Tibial artery (tissue), 4 donors: ENCODE results near the gene PLD6.
"Not testable (repeated sequence)": the region's sequence is repeated elsewhere in the genome, so short reads cannot be mapped to it uniquely, and the experiment has no call there.

ENCODE experiments used
- DNase-seq, 2 donors: peaks; one replicate each; pipeline ENCODE4 v3.0.0-alpha.2; 2019
- H3K27ac ChIP-seq, 2 donors: fragments of 200-600 bp; sonication (generic) in 1 of 2; 1 replicate in 1 of 2; 2 replicates in 1 of 2; pipeline ENCODE4 v1.5.1; 2018 to 2019; ENCODE audit warnings: mild to moderate bottlenecking in 1 of 2
- H3K27me3 ChIP-seq, 2 donors: fragments of 200-600 bp; sonication (generic) in 1 of 2; one replicate each; pipeline versions ENCODE4 v1.5.1 to v1.6.0; 2016 to 2019
- H3K36me3 ChIP-seq, 3 donors: fragments of 200-600 bp; sonication (generic) in 2 of 3; one replicate each; pipeline ENCODE4 v1.5.1; 2016 to 2019; ENCODE audit warnings: mild to moderate bottlenecking in 2 of 3
- H3K4me1 ChIP-seq, 4 donors: fragments of 200-600 bp; sonication (generic) in 2 of 4; 1 replicate in 3 of 4; 2 replicates in 1 of 4; pipeline ENCODE4 v1.5.1; 2016 to 2019
- H3K4me3 ChIP-seq, 2 donors: fragments of 200-600 bp; sonication (generic) in 1 of 2; 1 replicate in 1 of 2; 2 replicates in 1 of 2; pipeline ENCODE4 v1.5.1; 2018 to 2019; ENCODE audit warnings: mild to moderate bottlenecking in 2 of 2
- H3K9me3 ChIP-seq, 3 donors: fragments of 200-600 bp; sonication (generic) in 1 of 3; one replicate each; pipeline ENCODE4 v1.5.1; 2016 to 2019
- CTCF ChIP-seq, 2 experiments: fragments of 200-600 bp in 1 of 2; fragments of 450-650 bp in 1 of 2; IDR thresholded peaks; one replicate each; pipeline ENCODE4 v1.5.1; 2017 to 2019; ENCODE audit warnings: antibody characterized with exemption in 2 of 2, mild to moderate bottlenecking in 1 of 2, moderate library complexity in 1 of 2
- intact Hi-C: fragments of 100-400 bp; cut with DNase I; formaldehyde crosslinking; loops from one replicate; pipeline ENCODE4 v1.15.0; 2023; ENCODE audit warnings: low total_unique reads

PLD6 gene

GRCh38 chr17:17161121-17161520 lies 45.0 kb downstream of the PLD6 start:
- Histone ChIP-seq H3K36me3 (peaks cover 93 to 100% (median 95%) of the 10 kb centered on the region in 3 donors), H3K4me1 (no peaks in the 10 kb centered on the region), H3K27me3 (no peaks in the 10 kb centered on the region), H3K4me3 (no peak overlapping the region), H3K27ac (no peak overlapping the region), H3K9me3 (no peaks in the 10 kb centered on the region)
- DNase-seq, result no peak
- intact Hi-C loops, result no loop called here
- no peak for TF ChIP-seq CTCF (IDR thresholded peaks at IDR 0.05)

GRCh38 chr17:17159571-17159970 lies 46.6 kb downstream of the PLD6 start:
- Histone ChIP-seq H3K9me3 (no peaks in the 10 kb centered on the region), H3K36me3 (peaks cover 93 to 100% (median 95%) of the 10 kb centered on the region in 3 donors), H3K27ac (no peak overlapping the region), H3K4me1 (no peaks in the 10 kb centered on the region), H3K4me3 (no peak overlapping the region), H3K27me3 (no peaks in the 10 kb centered on the region)
- intact Hi-C loops, result no loop called here
- DNase-seq, result no peak
- TF ChIP-seq CTCF (IDR thresholded peaks at IDR 0.05), result no peak

- DNase-seq, H3K27ac ChIP-seq, intact Hi-C loops, H3K27me3 ChIP-seq, H3K9me3 ChIP-seq, H3K4me1 ChIP-seq, H3K4me3 ChIP-seq: not testable (repeated sequence)
- H3K36me3 ChIP-seq, result peaks cover 96 to 100% (median 96%) of the 10 kb centered on the region in 3 donors
Measured at GRCh38 chr17:17158506-17158905, 47.6 kb downstream of the PLD6 start.

GRCh38 chr17:17157041-17157440 lies 49.1 kb downstream of the PLD6 start:
- Histone ChIP-seq H3K27ac (no peak overlapping the region), H3K27me3 (no peaks in the 10 kb centered on the region), H3K36me3 (peaks cover 90 to 97% (median 97%) of the 10 kb centered on the region in 3 donors), H3K4me3 (no peak overlapping the region), H3K9me3 (no peaks in the 10 kb centered on the region), H3K4me1 (peaks cover 0 to 14% (median 7%) of the 10 kb centered on the region in 4 donors)
- intact Hi-C loops, result no loop called here
- no peak for TF ChIP-seq CTCF (IDR thresholded peaks at IDR 0.05)
- no peak for DNase-seq

- Histone ChIP-seq H3K27ac (no peak overlapping the region), H3K9me3 (no peaks in the 10 kb centered on the region), H3K4me3 (no peak overlapping the region), H3K27me3 (no peaks in the 10 kb centered on the region), H3K4me1 (peaks cover 0 to 19% (median 12%) of the 10 kb centered on the region in 4 donors), H3K36me3 (peaks cover 84 to 92% (median 91%) of the 10 kb centered on the region in 3 donors)
- no peak for TF ChIP-seq CTCF (IDR thresholded peaks at IDR 0.05)
- intact Hi-C loops, result no loop called here
- no peak for DNase-seq
Measured at GRCh38 chr17:17156511-17156910, 49.6 kb downstream of the PLD6 start.

- H3K36me3 ChIP-seq, result peaks cover 80 to 91% (median 87%) of the 10 kb centered on the region in 3 donors
- H3K4me3 ChIP-seq, result no peak overlapping the region
- no peaks in the 10 kb centered on the region for H3K27me3 ChIP-seq
- DNase-seq, result no peak
- intact Hi-C loops, result no loop called here
- peaks cover 0 to 23% (median 16%) of the 10 kb centered on the region in 4 donors for H3K4me1 ChIP-seq
- H3K27ac ChIP-seq, result no peak overlapping the region
- no peak for TF ChIP-seq CTCF (IDR thresholded peaks at IDR 0.05)
- H3K9me3 ChIP-seq, result no peaks in the 10 kb centered on the region
Measured at GRCh38 chr17:17156107-17156506, 50.0 kb downstream of the PLD6 start.
